HFF-Myc (cell line): Measurements from ENCODE around the gene BBOX1.
"Not testable (repeated sequence)": the region's sequence is repeated elsewhere in the genome, so short reads cannot be mapped to it uniquely, and the experiment has no call there.

Experiments
- DNase-seq: peaks from one replicate; pipeline ENCODE4 v3.0.0-alpha.2; 2011; ENCODE audit warnings: low read depth; ENCODE audit errors: extremely low read depth
- H3K4me3 ChIP-seq: replicated peaks from 2 replicates; pipeline ENCODE4 v1.5.1; 2011; ENCODE audit warnings: low read depth, mild to moderate bottlenecking, control low read depth, low read length
- CTCF ChIP-seq: IDR thresholded peaks from 2 replicates; pipeline ENCODE4 v1.5.1; 2012; ENCODE audit warnings: mild to moderate bottlenecking, low read depth, low read length, control low read depth; ENCODE audit errors: missing control alignments

BBOX1 gene

GRCh38 chr11:27173545-27173944 is 132.9 kb downstream of the BBOX1 start:
- H3K4me3 ChIP-seq: no peak overlapping the region
- DNase-seq: no peak
- TF ChIP-seq CTCF: no peak

GRCh38 chr11:27174021-27174420 is 133.4 kb downstream of the BBOX1 start:
- no peak for TF ChIP-seq CTCF
- no peak for DNase-seq
- H3K4me3 ChIP-seq: no peak overlapping the region

DNA sequence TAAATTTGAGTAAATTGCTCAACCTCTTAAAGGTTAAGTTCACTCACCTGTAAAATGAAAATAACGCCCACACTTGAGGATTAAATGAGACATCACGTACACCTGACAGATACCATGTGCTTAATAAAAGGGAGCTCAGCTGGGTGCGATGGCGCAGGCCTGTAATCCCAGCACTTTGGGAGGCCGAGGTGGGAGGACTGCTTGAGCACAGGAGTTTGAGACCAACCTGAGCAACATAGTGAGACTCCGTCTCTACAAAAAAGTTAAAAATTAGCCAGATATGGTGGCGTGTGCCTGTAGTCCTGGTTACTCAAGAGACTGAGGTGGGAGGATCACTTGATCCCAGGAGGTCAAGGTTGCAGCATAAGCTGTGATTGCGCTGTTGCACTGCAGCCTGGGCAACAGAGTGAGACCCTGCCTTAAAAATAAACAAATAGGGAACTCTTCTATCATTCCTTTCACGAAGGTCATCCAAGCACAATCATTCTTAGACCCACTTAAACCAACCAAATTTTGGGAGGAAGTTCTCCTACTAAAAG is 134.1 kb downstream of the BBOX1 start:
- TF ChIP-seq CTCF: no peak
- H3K4me3 ChIP-seq: no peak overlapping the region
- DNase-seq: no peak

DNA sequence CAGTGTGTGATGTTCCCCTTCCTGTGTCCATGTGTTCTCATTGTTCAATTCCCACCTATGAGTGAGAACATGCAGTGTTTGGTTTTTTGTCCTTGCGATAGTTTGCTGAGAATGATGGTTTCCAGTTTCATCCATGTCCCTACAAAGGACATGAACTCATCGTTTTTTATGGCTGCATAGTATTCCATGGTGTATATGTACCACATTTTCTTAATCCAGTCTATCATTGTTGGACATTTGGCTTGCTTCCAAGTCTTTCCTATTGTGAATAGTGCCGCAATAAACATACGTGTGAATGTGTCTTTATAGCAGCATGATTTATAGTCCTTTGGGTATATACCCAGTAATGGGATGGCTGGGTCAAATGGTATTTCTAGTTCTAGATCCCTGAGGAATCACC is 134.9 kb downstream of the BBOX1 start:
- DNase-seq, H3K4me3 ChIP-seq: not testable (repeated sequence)
